ENCODE data around the gene BUB3.
"Not testable (repeated sequence)": the region's sequence is repeated elsewhere in the genome, so short reads cannot be mapped to it uniquely, and the experiment has no call there.

Gene BUB3

DNA sequence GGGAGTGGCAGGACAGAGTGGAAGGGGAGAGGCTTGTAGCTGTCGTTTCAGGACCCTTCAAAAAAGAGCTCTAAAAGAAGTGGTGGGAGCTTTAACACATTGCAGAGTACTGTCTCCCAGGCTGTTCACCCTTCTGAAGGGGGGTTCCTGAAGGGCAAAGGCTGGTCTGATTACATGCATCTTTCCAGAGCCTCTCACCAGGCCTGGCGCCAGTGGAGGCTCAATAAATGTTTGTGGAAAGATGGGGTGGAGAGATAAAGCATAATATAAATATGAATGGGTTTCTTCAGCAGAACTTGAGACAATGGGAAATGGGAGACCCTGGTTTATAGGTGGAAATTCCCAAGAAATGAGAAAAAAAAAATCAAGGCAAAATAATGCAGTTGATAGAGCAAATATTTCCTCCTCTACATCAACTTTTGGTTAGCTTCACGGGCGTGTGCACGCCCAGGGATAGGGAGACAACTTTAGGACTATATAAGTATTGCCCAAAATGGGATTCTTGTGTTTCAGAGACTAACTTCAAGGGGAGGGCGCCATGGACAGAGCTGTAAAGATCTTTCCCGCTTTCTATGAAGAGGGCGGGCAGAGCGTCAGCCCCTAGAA is 613 bp upstream of the BUB3 start:
- DNase-seq = no peak

DNA sequence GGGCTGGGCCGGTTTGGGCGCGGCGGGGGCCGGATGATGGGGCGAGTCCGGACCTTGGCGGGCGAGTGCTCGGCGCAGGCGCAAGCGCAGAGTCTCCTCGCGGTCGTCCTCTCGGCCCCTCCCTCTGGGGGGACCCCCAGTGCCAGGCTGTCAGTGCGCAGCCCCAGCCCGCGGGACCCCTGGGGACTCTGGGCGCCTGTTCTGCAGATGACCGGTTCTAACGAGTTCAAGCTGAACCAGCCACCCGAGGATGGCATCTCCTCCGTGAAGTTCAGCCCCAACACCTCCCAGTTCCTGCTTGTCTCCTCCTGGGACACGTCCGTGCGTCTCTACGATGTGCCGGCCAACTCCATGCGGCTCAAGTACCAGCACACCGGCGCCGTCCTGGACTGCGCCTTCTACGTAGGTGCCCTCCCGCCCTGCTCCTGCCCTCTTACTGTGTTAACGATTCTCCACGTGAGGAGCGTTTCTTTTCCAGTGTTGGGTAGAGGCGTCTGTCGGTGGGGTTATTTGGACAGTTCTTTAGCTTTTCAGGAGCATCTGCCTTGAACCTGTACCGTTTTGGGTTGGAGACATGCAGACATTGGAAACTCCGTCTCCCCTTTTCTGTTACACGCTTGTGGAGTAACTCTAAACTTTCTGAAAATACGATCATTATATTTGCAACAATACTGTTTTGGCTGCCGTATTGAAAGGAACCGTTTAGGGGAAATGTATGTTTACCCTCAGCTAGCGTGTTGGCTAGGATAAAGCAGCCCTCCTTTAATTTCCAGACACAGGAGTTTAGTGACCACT is 706 bp downstream of the BUB3 start:
- DNase-seq = peak in 27 of 56 donors; percentile 25 to 70 (median 56)

DNA sequence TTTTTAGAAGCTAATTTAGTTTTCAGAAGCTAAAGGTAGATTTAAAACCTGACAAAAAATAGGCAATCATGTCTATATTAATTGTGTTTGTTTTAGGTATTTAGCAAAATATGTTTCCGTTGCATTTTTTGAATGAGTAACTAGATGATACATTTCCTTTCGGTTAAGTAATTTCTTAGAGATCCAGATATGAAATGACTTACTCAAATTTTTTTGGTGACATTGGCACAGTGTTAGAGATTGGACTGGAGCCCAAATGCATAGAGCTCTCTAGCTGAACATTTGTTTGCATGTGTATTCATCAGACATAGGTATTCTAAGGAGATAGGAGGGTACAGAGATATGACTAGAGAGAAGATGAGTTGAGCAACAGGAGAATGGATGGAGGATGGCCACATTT is 1.9 kb downstream of the BUB3 start:
- no peak for DNase-seq

DNA sequence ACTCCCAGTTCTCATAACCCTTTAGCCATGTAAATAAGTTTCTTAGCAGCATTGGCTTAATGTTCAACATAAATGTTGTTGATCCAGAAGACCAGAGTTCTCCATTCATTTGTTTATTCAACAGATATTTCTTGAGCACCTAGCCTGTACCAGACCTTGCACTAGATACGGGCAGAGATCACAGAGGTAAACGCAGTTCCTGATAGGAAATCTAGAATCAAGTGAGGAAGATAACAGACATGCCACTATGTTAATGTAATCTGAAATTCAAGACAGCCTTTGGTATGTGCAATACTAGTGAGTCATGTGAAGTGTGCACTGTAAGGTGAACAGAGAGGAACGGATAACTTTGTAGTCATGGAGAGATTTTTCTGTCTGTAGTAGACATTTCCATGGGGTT is 3.0 kb downstream of the BUB3 start:
- DNase-seq = no peak

DNA sequence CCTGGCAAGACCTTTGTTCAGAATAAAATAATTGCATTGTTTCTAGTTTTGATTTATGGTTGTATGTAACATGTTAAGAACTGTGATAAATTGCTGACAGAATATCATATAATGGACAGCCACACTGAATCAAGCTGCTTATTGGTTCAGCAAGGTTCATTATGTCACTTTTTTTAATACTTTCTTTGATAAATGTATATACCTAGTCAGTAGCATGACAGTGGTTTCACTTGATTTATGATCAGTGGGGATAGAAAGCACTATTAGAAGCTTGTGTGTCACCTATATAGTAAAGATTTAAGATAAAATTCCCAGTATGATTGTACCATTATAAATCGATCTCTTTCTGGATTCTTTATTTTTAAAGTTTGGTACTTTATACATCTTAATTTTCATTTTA is 4.5 kb downstream of the BUB3 start:
- no peak for DNase-seq

DNA sequence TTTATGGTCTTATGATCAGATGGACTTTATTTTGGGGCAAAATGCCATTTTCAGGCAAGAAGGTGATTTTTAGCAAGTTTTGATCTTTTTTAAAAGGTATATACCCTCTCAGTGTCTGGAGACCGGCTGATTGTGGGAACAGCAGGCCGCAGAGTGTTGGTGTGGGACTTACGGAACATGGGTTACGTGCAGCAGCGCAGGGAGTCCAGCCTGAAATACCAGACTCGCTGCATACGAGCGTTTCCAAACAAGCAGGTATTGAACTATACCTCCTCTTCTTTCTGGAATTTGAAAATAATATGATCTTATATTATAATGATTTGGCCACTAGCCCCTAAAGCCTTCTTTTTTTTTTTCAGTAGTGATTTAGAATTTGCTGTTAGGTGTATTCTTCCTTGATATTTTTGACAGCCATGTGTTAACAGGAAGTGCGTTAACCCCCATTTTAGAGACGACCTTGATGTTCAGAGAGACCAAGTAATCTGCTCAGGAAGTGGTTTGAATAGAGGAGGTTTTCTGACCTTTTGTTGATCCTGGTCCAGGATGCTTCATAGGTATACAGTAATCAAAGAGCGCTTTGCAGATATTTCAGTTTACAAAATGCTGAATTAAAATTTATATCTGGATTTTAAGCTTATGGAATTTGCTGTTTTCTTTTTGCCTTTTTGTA is 6.2 kb downstream of the BUB3 start:
- DNase-seq = no peak

DNA sequence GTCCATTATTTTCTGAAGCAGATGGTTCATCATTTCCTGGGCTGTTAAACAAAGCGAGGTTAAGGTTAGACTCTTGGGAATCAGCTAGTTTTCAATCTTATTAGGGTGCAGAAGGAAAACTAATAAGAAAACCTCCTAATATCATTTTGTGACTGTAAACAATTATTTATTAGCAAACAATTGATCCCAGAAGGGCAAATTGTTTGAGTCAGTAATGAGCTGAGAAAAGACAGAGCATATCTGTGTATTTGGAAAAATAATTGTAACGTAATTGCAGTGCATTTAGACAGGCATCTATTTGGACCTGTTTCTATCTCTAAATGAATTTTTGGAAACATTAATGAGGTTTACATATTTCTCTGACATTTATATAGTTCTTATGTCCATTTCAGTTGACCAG is 10.1 kb downstream of the BUB3 start:
- no peak for DNase-seq

DNA sequence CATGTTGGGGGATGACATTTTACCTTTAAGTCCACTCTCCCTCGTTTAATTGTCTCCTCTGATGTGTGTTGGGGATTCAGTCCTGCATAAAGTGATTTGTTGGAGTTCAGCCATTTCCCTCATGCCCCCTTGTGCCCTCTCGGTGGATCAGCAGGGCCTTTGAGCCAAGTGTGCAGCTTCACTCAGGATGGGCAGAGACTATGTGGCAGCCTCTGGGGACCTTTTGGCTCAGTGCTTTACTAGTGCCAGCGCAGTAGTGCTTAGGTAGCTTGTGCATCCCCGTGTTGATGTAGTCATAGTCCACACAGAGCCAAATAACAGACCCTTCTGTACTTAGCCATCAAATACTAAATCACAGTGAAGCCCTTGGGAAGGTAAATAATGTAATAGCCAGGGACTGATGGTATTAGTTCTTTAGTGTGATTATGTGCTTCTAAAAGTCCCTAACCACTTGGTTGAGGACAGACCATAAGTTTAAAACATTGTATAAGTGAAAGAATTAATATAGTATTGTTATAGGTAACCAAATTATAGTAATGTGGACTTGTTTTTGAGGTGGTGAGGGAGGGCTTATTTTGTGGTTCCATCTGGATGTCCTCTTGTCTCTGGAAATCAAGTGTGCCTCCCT is 11.4 kb downstream of the BUB3 start:
- DNase-seq = no peak

DNA sequence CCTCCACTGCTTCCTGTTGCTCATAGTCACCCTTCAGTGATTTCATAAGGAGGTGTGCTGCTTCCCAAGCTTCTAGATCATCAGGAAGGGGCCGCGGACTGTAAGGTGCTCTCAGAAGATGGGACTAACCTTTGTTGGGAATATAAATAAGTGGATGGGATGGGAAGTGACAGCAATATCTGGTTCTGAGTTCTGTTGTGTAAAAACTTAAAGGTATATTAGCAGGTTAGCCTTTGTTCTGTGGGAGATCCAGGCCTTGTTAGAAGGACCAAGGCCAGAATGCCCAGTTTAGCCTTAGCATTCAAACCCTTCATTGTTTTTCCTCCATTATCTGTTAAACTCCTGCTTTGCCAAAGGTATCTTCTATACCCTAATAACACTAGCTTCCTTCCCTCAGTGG is 12.4 kb downstream of the BUB3 start:
- no peak for DNase-seq

DNA sequence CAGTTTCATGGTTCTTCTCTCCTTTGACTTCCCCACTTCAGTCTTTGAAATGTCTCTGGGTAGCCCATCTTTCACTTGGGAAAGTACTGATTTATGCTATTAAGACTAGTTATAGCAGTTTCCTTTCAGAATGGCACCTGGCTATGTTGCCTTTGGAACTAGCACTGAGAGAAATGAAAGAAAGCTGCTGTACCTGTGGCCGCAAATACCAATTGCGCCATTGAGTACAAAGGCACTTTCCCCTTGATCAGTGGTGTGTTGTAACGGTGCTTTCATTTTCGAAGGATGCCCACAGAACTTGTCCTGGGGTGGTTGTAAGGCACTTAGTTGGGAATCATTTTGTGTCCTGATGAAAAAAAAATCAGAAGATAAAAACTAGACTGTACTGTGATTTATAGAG is 16.8 kb downstream of the BUB3 start:
- no peak for DNase-seq

DNA sequence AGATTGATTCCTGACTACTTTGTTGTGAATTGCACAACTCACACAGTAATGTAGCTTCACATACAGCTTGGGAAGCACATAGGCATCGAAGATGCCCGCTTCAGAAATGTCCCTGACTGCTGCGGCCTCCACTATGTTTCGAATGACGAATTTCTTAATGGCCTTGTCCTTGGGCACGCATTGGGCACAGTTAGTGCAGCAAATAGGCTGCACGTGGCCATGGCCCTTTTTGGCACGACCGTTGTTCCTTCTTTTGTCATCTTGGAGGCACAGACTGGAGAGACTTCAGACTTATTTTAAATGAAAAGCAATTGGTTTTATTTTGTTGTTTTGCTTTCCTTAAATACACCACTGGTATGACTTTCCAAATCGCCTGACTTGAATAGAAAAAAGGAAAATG is 17.4 kb downstream of the BUB3 start:
- not testable (repeated sequence) for DNase-seq

DNA sequence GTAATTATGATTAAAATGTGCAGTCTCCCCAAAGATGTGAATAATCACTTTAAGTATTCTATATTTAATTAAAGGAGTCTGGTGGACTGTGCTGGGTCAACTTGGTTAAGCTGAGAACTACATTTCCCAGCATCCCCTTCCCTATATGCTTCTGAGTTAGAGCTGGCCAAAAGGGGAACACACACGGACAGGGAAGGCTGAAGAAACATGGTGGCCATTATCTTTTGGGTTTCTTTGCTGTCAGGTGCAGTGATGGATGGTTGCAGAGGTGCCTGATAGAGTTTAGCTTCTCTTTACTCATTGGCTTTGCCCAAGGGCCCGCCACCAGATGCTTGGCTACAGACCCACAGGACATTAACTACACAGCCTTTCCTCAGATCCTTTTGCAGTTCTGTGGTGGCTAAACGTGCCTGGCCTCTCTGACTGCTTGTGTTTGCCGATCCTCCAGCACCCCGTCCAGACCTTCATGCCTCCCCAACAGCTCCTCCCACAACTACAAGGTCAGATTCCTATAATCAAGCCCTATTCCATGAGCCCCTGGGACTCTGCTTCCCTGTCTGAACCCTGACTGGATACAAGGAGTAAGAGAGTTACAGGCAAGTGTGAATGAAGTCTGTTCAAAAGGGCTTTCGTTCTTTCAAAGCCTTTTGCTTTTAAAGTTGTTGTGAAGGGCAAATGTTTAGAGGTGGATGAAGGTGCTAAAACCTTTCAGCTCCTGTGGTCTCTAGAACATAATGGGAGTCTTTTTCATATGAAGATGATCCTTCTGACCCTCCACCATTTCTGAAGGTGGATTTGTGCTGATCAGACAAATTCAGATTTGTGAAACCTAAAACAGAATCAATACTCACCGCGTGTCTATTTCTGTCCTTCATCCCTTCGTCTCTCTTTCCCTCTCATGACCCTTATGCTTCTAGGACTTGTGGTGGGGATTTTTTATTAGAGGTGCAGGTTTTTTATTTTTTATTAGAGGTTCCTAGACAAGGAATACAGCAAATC is 21.5 kb downstream of the BUB3 start:
- DNase-seq = no peak

DNA sequence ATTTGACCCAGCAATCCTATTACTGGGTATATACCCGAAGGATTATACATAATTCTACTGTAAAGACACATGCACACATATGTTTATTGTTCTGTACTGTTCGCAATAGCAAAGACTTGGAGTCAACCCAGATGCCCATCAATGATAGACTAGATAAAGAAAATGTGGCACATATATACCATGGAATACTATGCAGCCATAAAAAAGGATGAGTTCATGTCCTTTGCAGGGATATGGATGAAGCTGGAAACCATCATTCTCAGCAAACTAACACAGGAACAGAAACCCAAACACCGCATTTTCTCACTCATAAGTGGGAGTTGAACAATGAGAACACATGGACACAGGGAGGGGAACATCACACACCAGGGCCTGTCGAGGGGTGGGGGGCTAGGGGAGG is 24.2 kb downstream of the BUB3 start:
- not testable (repeated sequence) for DNase-seq

DNA sequence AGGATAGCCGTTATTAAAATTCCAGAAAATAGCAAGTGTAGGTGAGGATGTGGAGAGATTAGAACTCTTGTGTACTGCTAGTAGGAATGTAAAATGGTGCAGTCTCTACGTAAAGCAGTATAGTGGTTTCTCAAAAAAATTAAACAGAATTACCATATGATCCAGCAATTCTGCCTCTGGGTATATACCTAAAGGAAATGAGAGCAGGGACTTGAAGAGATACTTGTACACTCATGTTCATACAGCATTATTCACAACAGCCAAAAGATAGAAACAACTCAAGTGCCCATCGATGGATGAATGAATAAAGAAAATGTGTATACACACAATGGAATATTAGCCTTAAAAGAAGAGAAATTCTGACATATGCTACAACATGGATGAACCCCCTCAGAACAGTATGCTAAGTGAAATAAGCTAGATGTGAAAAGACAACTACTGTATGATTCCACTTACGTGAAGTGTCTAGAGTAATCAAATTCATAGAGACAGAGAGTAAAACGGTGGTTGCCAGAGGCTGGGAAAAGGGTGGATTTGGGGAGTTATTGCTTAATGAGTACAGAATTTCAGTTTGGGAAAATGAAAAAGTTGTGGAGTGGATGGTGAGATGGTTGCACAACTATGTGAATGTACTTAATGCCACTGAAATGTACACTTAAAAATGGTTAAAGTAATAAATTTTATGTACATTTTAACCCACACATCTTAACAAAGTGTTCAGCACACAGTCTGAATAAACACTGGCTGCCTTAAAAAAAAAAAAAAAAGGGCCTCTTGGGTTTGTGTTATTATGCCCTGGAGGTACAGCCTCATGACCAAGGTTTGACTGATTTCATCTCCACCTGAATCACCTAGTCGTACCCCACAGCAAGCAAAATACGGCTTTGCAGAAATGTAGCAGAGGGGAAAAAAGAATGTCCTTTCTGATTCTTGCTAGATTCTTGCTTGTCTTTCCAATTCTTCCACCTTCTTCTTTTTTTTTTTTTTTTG is 26.2 kb downstream of the BUB3 start:
- DNase-seq = no peak

DNA sequence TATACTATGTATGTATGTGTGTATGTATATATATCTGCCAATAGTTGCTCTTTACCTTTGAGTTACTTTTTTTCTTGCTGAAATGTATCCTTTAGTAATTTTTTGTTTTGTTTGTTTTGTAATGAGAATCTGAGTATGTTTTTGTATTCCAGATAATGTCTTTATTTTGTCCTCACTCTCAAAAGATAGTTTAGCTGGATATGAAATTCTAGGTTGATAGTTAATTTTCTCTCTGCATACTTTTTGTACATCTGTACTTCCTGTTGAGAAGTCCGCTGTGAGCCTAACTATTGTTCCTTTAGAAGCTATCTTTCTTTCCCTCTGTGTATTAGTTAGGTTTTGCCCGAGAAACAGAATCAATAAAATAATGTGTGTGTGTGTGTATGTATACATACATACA is 29.5 kb downstream of the BUB3 start:
- DNase-seq = no peak

DNA sequence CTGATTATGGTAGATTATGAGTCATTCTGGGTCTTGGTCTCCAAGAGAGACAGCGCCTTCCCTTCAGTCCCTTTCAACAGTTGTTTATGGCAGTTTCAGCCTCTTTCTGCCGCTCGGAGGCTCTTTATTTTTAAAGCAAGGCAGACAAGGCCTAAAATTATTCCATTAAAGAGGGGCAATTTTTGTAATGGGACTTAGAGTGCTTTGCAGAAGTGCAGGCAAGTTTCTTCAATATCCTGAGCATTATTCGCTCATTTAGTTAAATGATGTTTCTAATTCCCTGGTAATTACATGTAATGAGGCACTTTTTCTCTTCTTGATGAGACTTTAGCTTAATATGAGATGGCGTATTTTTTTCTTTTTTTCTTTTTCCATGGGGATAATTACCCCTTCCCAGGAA is 33.6 kb downstream of the BUB3 start:
- no peak for DNase-seq

DNA sequence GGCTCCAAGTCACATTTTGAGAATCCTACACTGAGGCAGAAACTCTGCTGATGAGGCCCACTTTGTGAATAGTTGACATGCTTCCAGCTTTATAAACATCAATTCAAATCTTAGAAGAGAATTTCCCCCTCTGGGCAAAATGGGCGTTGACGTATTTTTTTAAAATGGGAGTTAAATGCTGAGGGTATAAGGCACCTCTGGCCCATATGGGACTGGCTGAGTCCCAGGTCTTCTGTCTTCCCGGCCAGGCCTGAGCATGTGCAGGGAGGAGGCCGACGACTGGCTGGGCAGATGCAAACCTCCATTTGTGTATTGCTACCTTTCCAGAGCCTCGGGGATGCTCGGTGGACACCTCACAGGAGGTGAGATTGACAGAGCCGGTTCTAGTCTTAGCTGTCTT is 37.7 kb downstream of the BUB3 start:
- DNase-seq = no peak

DNA sequence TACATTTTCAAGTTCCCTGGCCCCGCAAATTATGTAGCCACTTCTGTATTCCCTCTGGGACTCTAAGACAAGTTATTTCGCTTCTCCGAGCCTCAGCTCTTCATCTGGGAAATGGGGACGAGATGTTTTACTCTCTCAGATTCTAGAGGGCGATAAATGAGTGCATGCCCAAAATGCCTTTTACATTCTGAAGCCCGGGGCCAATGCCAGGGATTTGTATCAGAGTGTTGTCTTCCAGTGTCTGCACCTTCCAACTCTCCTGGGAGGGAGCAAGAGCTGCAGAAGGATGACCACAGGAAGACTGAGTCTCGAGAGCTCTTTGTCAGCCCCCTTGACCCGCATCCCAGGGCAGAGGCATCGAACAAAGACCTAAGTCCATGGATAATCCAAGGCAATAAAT is 39.9 kb downstream of the BUB3 start:
- DNase-seq = no peak

DNA sequence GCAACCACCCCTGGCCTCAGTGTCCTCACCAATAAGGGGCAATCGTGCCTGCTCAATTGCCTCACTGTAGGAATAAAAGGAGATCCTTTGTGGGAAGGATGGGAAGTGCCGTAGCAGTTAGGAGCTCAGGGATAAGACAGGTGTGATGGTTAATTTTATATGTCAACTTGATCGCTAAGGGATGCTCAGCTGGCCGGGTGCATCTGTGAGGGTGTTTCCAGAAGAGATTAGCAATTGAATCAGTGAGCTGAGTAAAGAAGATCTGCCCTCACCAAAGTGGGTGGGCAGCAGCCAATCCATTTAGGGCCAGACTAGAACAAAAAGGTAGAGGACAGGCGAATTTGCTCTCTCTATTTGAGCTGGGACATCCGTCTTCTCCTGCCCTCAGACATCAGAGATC is 46.3 kb downstream of the BUB3 start:
- no peak for DNase-seq

DNA sequence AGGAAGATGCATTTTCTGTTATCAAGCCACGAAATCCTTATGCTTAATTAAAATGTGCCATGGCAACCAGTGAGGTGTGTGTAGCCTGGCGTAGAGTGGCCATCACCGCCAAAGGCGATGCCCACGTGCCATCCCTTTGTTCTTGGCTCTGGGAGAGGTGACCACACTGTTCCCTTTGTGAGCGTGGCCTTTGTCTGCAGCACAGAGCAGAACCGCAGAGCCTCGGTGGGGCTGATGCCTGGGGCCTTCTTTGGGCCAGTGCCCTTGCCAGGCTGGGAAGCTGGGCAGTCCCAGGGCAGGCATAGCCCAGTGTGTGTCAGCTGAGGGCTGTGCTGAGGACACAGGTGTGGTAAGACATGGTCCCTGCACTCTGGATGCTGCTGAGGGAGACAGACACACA is 48.3 kb downstream of the BUB3 start:
- DNase-seq = peak in 2 of 56 donors; percentile 26 to 30

All from nucleus accumbens (tissue), 56 donors.